Activated CD8-positive, alpha-beta memory T cell treated with anti-CD3 and anti-CD28 coated beads for 48 hours (primary cell): ENCODE data around the gene VGLL2.
"Not testable (repeated sequence)": the region's sequence is repeated elsewhere in the genome, so short reads cannot be mapped to it uniquely, and the experiment has no call there.

Experiments
- DNase-seq, 3 experiments: peaks; one replicate each; pipeline ENCODE4 v3.0.0-alpha.2; 2020; ENCODE audit warnings: low read depth in 2 of 3, low spot score in 2 of 3

The VGLL2 gene, protein sequence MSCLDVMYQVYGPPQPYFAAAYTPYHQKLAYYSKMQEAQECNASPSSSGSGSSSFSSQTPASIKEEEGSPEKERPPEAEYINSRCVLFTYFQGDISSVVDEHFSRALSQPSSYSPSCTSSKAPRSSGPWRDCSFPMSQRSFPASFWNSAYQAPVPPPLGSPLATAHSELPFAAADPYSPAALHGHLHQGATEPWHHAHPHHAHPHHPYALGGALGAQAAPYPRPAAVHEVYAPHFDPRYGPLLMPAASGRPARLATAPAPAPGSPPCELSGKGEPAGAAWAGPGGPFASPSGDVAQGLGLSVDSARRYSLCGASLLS

DNA sequence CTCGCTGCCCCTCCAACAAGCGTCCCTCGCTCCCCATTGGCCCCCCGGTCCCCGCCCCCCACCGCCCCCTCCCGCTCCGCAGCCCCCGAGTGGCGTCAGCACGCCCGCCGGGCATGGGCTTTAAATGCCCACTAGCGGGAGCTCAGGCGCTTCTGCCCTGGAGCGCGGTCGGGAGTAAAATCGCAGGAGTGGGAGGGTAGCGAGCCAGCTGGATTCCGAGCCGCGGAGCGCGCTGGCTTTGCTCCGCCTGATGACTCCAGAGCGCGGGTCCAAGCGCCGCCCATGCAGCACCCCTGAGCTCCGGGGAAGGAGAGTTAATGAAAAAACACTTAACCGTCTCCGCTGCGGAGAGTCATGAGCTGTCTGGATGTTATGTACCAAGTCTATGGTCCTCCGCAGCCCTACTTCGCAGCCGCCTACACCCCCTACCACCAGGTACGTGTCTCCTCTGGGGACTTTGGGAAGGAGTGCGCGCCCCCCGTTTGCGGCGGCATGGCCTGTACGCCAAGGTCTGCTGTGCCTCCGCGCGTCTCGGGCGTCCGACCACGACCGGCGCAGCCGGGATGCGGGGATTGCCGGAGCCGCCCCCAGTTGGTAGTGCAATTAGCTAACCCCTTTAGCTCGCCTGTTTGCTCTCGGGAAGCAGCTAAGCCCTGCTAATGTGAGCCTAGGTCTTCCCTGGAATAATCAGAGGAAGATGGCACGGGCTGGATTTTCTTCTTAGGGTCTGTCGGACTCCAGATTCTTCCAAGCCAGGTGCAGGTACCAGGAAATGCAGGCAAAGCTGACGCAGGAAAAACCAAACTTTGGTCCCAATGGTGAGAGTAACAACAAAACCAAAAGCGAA, at the start of gene VGLL2:
Gene VGLL2 (plus strand): TSS at position 149 of the 847 bp plus-strand sequence. CDS start 206 bp downstream, at position 355.
- DNase-seq, result no peak

DNA sequence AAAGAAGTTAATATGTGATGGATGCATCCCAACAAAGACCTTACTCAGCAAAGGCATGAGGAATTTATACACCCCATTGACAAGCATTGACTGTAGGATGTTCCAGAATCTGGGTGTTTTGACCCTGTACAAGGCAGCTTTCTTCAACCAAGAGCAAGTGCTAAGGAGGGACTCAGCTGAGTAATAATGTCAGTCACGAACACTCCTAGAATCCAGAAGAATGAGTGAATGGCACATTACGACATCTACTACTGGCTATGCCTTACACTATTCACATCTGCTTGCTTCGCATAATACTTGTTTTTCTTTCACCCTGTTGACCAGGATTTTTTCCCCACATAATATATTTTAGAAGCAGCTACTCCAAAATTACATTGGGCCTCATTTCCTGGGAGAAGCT, 42.5 kb upstream of the VGLL2 start:
- DNase-seq, result no peak

DNA sequence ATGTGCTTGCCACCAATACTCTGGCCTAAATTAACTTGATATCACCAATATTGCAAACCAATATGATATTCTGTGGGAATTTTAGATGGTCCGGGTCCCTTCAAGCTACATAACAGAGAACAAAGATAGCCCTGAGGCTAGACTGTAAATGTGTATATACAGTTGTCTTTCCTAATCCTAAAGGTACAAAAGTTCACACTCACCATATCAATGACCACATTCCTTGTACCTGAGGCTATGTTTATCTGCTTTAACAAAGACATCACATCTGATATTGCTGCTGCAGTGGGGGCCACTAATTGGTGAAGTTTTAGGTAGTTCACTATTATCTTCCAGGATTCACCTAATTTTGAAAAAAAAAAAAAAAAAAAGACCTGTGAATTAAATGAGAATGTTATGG, 38.6 kb upstream of the VGLL2 start:
- no peak for DNase-seq

DNA sequence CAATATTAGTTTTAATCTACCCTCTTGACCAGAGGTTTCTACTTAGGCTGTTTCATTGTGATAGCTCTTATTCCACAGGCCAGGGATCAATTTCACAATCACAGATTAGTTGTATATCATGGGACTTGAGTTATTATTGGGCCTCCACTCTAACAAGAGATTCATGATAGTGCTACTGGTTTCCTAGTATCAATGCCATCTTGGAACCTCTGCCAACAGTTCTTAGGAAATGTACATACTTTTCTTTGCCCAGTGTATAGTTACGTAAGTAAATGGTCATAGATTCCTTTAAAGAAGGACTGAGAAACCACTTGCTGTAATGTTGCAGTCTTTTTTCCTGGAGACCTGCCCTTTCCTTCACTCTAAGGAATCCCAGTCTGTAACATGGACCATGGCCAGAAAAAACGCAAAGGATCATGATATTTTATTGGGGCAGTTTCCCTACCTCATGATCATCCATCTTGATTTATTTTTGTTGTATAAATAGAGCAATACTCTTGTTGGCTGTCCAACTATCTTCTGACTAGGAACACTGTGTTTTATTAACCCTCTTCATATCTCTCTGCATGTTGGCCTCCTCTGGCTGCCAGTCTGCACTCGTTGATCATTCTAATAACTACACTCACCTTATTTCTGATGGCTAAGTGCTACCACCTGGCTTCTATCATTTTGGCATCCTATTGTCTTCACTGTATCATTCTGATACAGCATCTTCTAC, 38.0 kb upstream of the VGLL2 start:
- DNase-seq, result no peak

DNA sequence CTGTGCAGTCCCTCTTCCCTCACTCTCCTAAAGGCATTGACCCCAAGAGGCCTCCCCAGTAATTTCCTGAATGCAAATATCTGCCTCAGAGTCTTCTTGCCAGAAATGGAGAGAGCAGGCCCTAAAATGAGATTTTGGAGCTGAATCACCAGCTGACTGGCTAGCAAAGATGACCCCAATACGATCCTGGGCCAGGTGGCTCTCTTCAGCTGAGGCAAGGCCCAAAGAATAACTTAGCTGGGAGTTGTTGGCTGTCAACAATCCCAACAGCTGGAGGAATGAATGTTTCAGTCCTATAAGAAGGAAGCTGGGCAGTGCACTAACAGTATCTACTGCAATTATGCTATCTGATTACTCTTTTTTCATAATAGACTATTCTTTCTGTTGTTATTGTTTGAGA, 37.2 kb upstream of the VGLL2 start:
- DNase-seq, result no peak

DNA sequence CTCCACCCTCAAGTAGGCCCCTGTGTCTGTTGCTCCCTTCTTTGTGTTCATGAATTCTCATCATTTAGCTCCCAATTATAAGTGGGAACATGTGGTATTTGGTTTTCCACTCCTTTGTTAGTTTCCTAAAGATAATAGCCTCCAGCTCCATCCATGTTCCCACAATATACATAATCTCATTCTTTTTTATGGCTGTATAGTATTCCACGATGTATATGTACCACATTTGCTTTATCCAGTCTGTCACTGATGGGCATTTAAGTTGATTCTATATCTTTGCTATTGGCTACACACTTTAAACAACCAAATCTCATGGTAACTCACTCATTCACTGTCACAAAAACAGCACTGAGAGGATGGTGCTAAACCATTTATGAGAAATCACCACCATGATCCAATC, 35.5 kb upstream of the VGLL2 start:
- DNase-seq, result no peak

DNA sequence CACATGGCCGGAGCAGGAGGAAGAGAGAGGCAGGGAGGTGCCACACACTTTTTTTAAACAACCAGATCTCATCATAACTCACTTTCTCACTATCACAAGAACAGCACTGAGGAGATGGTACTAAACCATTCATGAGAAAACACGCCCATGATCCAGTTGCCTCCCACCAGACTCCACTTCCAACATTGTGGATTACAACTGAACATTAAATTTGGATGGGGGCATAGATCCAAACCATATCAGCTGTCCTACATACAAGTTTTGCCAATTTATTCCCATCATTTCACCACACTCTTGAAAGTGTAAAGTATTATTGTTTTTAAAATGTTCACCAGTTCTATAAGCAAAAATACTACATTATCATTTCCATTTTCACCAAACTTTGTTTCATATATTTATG, 33.9 kb upstream of the VGLL2 start:
- no peak for DNase-seq

DNA sequence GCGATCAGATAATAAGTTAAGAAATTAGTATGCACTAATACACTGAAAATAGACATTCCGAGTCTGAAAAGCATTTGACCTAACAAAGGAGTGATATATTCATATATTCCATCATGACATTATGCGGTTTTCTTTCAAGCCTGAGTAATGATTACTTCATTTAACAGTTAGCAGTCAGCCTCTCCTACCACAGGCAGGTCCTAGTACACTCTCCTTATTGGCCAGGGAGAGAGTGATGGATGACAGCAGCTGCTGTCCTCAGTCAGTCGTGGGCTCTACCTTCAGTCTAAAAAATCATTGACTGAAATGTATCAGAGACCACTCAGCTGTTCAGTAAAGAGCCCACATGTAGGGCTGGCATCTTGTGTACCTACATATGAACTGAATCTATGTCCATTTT, 33.2 kb upstream of the VGLL2 start:
- DNase-seq, result no peak

DNA sequence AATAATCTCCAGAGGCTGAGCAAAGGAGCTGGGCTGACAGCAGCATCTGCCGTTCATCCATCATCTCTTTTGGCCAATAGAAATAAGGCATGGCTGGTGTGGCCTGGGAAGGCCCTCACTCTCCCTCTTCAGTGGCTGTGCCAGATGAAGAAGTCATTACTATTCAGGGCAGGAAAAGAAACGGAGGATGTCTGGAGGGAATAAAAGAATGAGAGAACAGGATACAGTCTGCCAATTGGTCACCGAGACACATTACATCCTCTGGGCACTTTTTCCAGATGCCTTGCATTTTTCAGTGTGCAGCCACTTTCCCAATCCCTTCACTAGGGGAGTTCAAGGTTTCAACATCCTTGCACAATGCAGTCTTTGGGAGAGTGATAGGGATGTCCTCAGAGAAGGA, 32.2 kb upstream of the VGLL2 start:
- DNase-seq, result no peak

DNA sequence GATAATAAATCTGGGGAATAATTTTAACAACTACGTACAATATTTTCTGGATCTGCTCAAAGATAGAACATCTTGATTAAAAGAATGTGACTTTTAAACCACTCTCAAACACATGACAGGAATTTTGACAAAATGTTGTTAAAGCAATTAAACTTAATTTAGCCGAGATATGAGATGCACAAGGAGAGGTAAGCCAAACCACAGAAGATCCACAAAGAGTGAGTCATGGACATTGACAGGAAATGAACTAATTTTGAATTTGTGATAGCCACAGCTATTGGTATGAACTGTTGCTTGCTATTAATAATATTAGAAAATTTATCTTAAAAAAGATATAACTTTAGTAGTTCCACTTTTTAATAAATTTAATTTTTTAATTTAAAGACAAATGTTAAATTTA, 27.8 kb upstream of the VGLL2 start:
- no peak for DNase-seq

DNA sequence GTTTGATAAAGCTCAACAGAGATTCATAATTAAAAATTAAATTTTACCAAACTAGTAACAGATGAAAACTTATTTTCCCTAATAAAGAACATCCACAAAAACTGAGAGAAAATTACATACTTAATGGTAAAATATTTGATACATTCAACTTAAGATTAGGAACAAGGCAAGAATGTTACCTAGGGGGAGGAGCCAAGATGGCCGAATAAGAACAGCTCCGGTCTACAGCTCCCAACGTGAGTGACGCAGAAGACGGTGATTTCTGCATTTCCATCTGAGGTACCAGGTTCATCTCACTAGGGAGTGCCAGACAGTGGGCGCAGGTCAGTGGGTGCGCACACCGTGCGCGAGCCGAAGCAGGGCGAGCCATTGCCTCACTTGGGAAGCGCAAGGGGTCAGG, 20.8 kb upstream of the VGLL2 start:
- DNase-seq, result not testable (repeated sequence)

DNA sequence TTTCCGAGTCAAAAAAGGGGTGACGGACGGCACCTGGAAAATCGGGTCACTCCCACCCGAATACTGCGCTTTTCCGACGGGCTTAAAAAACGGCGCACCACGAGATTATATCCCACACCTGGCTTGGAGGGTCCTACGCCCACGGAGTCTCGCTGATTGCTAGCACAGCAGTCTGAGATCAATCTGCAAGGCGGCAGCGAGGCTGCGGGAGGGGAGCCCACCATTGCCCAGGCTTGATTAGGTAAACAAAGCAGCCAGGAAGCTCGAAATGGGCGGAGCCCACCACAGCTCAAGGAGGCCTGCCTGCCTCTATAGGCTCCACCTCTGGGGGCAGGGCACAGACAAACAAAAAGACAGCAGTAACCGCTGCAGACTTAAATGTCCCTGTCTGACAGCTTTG, 20.4 kb upstream of the VGLL2 start:
- DNase-seq, result not testable (repeated sequence)

DNA sequence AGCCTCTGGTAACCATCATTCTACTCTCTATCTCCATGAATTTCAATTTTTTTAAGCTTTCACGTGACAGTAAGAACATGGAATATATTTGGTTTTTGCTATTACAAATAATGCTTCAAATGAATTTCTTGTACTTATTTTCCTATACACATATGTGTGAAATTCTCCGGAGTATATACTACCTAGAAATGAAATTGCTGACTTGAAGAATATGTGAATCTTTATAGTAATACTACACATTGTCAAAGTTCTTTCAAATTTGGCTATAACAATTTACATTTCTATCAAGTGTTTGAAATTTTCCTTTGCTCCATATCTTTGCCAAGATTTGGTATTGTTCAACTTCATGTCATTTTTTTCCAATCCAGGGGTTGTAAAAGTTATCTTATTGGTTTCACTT, 11.6 kb upstream of the VGLL2 start:
- DNase-seq, result no peak

DNA sequence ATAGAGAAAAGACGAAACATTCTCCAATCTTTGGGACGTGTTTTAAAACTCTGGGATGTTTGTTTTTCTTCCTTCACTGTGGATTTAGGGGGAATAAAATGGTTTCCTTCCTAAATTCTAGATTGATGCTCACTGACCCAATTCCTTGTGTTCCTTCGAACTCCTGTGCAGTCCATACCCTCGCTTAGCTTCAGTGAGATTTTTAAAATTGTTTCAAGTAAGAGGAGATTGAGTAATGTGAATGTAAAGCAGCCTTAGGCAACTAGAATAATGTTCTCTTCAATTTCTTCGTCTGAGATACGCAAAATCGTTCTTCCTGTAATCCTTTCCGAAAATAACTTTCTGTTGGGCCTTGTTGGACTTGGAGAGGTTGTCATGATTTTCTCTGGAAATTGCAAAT, 2.6 kb upstream of the VGLL2 start:
- no peak for DNase-seq

DNA sequence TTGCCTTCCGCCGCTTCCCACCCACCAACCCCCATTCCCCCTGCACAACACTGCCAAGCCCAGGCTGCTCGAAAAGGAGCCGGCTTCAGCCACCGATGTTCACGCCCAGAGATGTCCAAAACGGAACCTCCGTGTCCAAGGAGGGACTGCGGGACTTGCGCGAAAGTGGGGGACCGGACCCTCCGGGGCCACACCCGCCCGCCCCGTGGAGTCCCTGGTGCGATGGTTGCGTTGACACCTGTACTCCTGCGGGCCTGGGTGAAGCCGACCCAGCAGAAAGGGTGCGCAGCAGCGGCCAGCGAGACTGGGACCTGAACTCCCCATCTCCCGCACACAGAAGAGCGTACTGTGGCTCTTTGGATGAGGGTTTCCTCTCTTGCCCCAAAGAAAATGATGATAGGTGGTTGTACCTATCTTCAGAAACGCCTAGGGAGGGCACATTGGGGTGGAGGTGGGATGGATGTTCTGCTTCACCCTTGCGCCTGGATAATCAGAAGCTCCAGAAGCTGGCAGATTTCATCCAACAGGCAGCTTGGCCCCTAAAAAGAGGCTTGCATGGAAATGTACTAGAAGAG, 1.9 kb upstream of the VGLL2 start:
- DNase-seq, result no peak

DNA sequence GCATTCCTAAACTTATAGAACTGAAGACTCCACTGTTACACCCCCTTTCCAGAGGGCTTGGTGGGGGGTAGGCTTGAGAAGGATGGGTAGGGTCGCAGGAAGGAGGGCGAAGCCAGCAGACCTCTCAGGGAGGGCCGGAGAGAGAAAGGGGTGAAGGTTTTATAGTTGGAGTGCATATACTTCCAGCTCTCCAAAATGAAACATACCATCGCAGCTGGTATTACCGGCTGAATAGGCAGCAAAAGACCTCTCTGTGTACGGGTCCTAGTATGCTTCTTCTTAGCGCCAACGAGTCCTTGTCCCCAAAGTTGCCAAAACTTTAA, 1.0 kb upstream of the VGLL2 start:
- no peak for DNase-seq

DNA sequence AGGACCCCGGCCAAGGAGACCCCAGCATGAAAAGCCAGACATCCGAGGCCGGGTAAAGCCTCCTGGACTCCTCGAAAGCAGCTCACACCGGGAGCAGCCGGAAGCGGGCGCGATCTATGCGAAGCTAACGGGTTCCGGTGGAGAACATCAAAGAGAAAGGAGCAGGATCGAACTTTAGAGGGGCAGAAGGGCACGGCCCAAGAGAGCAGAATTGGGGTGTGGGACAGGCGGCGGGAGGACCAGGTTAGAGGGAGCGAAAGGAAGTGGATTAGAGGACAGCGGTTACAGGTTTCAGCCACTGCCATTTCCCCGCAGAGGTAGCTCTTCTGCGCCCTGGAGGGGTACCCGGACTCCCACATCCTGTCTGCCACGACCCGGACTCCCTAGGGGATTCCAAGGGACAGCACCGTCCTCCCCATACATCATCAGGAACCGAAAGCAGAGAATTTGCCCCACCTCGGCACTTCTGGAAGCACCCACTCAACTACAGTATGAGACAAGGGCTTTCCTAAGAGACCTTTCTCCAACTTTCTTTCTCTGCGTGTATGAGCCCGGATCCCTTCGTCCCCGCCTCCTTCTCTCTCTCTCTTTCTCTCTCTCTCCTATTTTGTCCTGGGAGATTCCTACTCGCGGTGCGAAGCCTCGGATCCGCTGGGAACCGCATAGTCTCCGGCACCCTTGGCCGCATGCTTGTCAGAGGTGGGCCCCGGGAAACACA, 507 bp upstream of the VGLL2 start:
- DNase-seq, result no peak

DNA sequence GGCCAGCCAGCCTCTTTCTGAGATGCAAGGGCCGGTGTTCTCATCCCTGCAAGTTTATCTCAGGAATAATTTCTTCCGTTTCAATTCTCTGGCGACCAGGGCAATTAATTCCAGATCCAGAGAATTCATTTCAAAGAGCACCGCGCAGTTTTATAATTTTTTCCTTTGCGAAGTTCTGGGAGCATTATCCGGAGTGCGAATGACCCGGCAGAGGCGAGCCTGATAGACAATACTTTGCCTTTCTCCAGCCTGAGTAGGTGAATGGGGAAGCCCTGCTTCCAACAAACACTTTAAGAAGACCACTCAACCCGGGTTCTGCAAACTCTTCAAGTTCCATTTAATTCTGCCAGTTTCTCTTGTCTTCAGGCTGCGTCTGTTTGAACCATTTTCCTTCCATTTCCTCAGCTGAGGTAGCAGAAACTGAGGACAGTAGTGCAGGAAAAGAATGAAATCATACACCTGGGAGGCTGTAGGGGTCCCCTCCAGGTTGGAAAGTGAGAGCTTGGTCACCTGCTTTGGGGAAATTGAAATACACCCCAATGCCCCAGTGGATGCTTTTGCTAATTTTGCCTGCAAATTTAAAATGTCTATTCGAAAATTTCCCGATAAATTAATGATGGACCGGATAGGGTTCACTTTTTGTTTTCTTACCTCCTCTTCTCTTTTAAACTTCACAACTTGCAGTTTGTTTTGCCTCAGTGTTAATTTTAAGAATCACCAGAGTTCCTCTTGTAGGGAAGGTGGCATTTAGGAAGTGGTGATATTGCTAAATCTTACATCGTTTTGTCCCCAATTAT, 1.1 kb downstream of the VGLL2 start:
- DNase-seq, result no peak

DNA sequence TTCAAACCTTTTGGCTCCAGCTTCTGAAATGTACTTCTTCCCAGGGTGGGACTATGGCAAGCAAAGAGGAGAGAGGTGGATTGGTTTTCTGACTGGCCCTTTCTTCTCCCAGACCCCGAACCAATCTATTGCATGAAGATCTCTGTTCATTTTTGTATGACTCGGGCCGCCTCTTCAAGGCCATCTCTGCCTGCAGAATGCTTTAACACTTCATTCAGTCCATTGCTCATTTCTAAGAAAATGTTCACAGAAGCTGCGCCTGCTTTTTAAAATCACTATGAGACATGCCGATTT, 1.6 kb downstream of the VGLL2 start:
- no peak for DNase-seq

DNA sequence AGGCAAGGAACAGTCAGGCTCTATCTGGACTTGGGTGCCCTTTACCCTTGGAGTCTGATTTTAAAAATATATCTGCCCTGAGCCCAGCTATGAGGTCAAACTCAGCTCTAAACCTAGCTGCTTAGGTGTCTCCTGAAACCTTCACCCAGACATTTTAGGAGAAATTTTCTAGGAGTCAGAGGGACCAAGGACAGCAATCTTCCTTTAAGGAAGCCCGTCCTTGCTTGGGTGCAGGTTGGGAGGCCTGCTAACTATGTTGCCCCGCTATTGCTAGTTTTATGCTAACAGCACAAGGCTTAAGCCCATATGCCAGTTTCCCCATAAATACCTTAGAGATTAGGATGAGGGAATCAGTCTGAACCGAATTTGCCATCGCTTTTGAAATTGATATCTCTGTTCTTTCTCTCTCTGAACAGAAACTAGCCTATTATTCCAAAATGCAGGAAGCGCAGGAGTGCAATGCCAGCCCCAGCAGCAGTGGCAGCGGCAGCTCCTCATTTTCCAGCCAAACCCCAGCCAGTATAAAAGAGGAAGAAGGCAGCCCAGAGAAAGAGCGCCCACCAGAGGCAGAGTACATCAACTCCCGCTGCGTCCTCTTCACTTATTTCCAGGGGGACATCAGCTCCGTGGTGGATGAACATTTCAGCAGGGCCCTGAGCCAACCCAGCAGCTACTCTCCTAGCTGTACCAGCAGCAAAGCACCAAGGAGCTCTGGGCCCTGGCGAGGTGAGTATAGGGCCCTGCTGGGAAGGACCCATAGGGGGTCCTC, 2.6 kb downstream of the VGLL2 start:
- DNase-seq, result no peak
